Esophagus muscularis mucosa (tissue), 4 donors: ENCODE measurements around the gene PAQR4. TPM values are rescaled to one million over a fixed set of nuclear protein-coding genes. Genes with fewer than 3 reads are reported as not detected.

Experiments used
- DNase-seq: peaks from one replicate; pipeline ENCODE4 v3.0.0-alpha.2; 2017; ENCODE audit errors: extremely low spot score
- H3K27ac ChIP-seq, 4 donors: fragments of 200-600 bp; sonication (generic); replicated peaks in 1 of 4; 1 replicate in 3 of 4; 2 replicates in 1 of 4; pipeline ENCODE4 v1.5.1; 2016 to 2019; ENCODE audit warnings: mild to moderate bottlenecking in 1 of 4
- H3K27me3 ChIP-seq, 4 donors: fragments of 200-600 bp; sonication (generic); one replicate each; pipeline versions ENCODE4 v1.5.1 to v1.6.0; 2016 to 2019
- H3K36me3 ChIP-seq, 4 donors: fragments of 200-600 bp; sonication (generic); one replicate each; pipeline ENCODE4 v1.5.1; 2016 to 2019
- H3K4me1 ChIP-seq, 4 donors: fragments of 200-600 bp; sonication (generic); one replicate each; pipeline ENCODE4 v1.5.1; 2016 to 2019
- H3K4me3 ChIP-seq, 4 donors: fragments of 200-600 bp; sonication (generic); 1 replicate in 2 of 4; 2 replicates in 2 of 4; pipeline ENCODE4 v1.5.1; 2016 to 2019; ENCODE audit warnings: mild to moderate bottlenecking in 4 of 4, moderate library complexity in 1 of 4
- H3K9me3 ChIP-seq, 4 donors: fragments of 200-600 bp; sonication (generic); 1 replicate in 3 of 4; 2 replicates in 1 of 4; pipeline ENCODE4 v1.5.1; 2016 to 2019
- EP300 ChIP-seq: sonication (generic); formaldehyde crosslinking; IDR thresholded peaks from one replicate; pipeline ENCODE4 v1.6.1; 2017; ENCODE audit warnings: antibody characterized with exemption
- POLR2A ChIP-seq: fragments of 450-650 bp; IDR thresholded peaks from one replicate; pipeline ENCODE4 v1.6.1; 2017; ENCODE audit warnings: antibody characterized with exemption, moderate library complexity, mild to moderate bottlenecking, low read depth
- POLR2AphosphoS5 ChIP-seq, 2 donors: sonication (generic); formaldehyde crosslinking; IDR thresholded peaks; one replicate each; pipeline ENCODE4 v1.6.1; 2017; ENCODE audit warnings: antibody characterized with exemption in 2 of 2
- WGBS: methylation state at CpG from one replicate; pipeline ENCODE4 v1.1.5; 2018; 5-methylcytosine and 5-hydroxymethylcytosine counted together
- intact Hi-C: fragments of 100-400 bp; cut with DNase I; formaldehyde crosslinking; loops from one replicate; pipeline ENCODE4 v1.15.1; 2023
- total RNA-seq, 4 donors: library from RNA; depleted of rRNA; stranded (reverse); fragments of >200 nt; gene quantifications; one replicate each; pipeline versions ENCODE4 v1.1.0 to v1.2.1, GENCODE V29; 2016
- TF ChIP-seq, protein P1 (sequence below), 3 experiments: fragments of 200-600 bp in 2 of 3; fragments of 450-650 bp in 1 of 3; sonication (generic) in 2 of 3; IDR thresholded peaks; one replicate each; pipeline ENCODE4 v1.5.1; 2017 to 2019; ENCODE audit warnings: antibody characterized with exemption in 3 of 3, mild to moderate bottlenecking in 2 of 3, moderate library complexity in 1 of 3

The PAQR4 gene
- total RNA-seq, 4 donors from 2014 or later: 2.2 to 7.5 (median 4.7) TPM

DNA sequence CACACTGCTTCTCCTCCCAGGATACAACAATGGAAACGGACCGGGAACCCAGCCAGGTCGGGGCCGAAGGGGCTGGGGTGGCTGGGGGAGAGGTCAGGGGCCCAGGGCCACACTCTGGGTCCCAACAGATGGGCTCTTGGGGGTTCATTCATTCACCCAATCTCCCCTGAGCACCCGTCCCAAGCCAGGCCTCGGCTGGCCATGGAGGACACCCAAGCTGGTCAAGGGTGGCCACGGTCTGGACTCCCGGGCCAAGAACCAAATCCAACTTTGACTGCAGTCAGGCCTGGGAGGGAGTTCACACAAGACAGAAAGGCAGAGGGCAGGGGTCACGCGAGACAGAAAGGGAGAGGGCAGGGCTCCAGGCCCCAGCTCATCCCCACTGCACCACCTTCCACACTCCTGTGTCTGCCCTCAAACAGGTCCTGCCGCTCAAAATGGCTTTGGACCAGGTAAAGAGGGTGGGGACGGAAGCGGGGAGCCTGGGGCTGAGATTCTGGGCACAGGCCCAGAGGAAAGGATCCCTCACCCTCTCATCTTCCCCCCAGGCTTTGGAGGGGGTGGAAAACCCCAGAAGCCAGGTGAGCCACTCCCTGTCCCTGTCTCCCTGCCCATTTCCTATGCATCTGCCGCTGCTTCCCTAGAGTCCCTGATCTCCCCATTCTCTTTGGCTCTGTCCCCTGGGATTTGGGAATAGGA, 23.4 kb downstream of the PAQR4 start:
- 90% methylated on average over 12 of the region's 14 CpGs for WGBS
- H3K36me3 ChIP-seq: no peaks in the 10 kb centered on the region
- no peaks in the 10 kb centered on the region for H3K9me3 ChIP-seq
- TF ChIP-seq EP300: no peak
- TF ChIP-seq POLR2A: no peak
- TF ChIP-seq POLR2AphosphoS5 (IDR thresholded peaks at IDR 0.05): no peak
- TF ChIP-seq, protein P1, sequence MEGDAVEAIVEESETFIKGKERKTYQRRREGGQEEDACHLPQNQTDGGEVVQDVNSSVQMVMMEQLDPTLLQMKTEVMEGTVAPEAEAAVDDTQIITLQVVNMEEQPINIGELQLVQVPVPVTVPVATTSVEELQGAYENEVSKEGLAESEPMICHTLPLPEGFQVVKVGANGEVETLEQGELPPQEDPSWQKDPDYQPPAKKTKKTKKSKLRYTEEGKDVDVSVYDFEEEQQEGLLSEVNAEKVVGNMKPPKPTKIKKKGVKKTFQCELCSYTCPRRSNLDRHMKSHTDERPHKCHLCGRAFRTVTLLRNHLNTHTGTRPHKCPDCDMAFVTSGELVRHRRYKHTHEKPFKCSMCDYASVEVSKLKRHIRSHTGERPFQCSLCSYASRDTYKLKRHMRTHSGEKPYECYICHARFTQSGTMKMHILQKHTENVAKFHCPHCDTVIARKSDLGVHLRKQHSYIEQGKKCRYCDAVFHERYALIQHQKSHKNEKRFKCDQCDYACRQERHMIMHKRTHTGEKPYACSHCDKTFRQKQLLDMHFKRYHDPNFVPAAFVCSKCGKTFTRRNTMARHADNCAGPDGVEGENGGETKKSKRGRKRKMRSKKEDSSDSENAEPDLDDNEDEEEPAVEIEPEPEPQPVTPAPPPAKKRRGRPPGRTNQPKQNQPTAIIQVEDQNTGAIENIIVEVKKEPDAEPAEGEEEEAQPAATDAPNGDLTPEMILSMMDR (IDR thresholded peaks at IDR 0.05): no peak
- no peak overlapping the region for H3K4me3 ChIP-seq
- DNase-seq: no peak
- no peaks in the 10 kb centered on the region for H3K4me1 ChIP-seq
- H3K27me3 ChIP-seq: peaks cover 0 to 54% (median 0%) of the 10 kb centered on the region in 4 donors
- no peak overlapping the region for H3K27ac ChIP-seq
- intact Hi-C loops: no loop called here

DNA sequence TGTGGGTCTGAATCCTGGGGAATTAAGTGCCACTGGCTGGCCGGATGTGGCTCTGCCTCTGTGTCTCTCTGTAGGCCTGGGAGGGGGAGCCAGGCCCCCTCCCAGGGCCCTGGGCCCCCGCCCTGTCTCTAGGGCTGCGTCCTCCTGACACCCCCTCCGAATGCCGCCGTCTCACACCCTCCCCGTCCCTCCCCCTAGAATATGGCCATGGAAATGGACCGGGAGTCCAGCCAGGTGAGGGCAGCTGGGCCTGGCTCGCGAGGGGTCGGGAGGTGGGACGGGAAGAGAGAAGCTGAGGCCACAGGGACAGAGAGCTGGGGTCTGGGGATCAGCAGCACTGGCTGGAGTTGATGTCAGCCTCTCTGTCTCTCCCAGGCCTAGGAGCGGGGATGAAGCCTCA, 27.1 kb downstream of the PAQR4 start:
- H3K4me1 ChIP-seq: no peaks in the 10 kb centered on the region
- no peak overlapping the region for H3K27ac ChIP-seq
- intact Hi-C loops: no loop called here
- whole genome bisulfite sequencing: 71% methylated on average over 9 of the region's 13 CpGs
- DNase-seq: no peak
- H3K36me3 ChIP-seq: no peaks in the 10 kb centered on the region
- no peak overlapping the region for H3K4me3 ChIP-seq
- TF ChIP-seq EP300 (no peak), POLR2A (no peak)
- TF ChIP-seq, protein P1 (IDR thresholded peaks at IDR 0.05): no peak
- H3K27me3 ChIP-seq: peaks cover 0 to 51% (median 0%) of the 10 kb centered on the region in 4 donors
- no peaks in the 10 kb centered on the region for H3K9me3 ChIP-seq

DNA sequence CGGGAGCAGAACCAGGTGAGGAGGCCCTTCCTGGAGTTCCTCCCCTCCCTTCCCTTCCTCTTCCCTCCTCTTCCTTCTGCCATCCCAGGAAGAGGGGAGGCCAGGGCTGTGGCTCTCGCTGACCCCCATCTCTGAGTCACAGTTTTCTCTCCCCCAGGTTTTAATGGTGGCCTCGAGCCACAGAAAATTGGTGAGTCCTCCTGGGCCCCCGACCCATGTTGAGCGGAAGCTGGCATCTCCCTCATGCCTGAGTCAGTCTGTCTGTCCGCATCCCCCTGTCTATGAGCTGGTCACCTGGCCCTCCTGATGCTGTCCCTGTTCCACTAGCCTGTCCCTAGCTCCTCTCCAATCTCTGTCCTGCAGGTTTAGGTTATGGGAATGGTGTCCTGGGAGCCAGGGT, 30.8 kb downstream of the PAQR4 start:
- no peak for DNase-seq
- WGBS: 79% methylated on average over 6 of the region's 6 CpGs
- Histone ChIP-seq H3K27ac (no peak overlapping the region), H3K27me3 (peaks cover 0 to 65% (median 2%) of the 10 kb centered on the region in 4 donors), H3K9me3 (no peaks in the 10 kb centered on the region), H3K36me3 (no peaks in the 10 kb centered on the region), H3K4me3 (no peak overlapping the region), H3K4me1 (peaks cover 2 to 11% (median 9%) of the 10 kb centered on the region in 4 donors)
- TF ChIP-seq POLR2A (no peak), POLR2AphosphoS5 (IDR thresholded peaks at IDR 0.05) (no peak)
- intact Hi-C loops: no loop called here

DNA sequence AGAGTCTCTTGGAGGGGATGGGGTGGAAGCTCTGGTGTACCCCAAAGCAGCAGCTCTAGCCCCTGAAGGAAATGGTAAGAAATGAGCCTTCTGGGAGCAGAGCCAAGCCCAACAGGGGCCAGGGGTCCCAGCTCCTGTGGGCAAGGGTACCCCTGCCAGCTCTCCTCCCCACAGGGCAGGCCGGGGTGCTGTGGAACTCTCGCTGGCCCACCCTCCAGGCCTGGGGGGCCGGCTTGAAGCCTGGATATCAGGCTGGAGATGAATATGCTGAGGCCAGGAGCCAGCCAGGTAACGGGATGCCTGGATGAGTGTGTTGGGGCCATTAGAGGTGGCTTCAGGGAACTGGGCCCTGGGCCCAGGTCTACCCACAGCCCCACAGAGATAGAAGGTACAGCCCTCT, 31.4 kb downstream of the PAQR4 start:
- Histone ChIP-seq H3K36me3 (no peaks in the 10 kb centered on the region), H3K27me3 (peaks cover 0 to 68% (median 3%) of the 10 kb centered on the region in 4 donors), H3K4me1 (peaks cover 3 to 15% (median 12%) of the 10 kb centered on the region in 4 donors), H3K27ac (no peak overlapping the region), H3K4me3 (no peak overlapping the region), H3K9me3 (no peaks in the 10 kb centered on the region)
- intact Hi-C loops: no loop called here
- WGBS: no CpG with 5 or more reads among the region's 4 CpGs
- DNase-seq: no peak
- no peak for TF ChIP-seq EP300
- TF ChIP-seq, protein P1 (IDR thresholded peaks at IDR 0.05): no peak
- TF ChIP-seq POLR2AphosphoS5 (IDR thresholded peaks at IDR 0.05): no peak
- no peak for TF ChIP-seq POLR2A

DNA sequence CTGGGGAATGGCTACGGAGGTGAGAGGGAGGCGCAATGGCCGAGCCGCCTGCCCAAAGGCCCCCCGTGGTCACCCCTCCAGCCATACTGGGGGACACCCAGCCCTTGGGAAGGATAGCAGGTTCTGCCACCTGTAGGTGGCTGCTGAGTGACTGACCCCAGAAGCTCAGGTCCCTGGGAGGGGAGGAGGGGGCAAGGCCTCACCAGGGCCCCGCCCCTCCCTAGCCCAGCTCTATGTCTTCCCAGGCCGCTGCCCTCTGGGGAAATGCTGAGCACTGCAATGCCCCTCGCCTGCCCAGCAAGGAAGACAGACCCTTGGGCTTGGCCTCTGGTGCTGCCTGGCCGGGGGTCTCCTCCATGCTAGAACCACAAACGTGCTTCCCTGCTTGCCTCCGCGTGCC, 32.2 kb downstream of the PAQR4 start:
- H3K4me3 ChIP-seq: no peak overlapping the region
- WGBS: 73% methylated on average over 10 of the region's 12 CpGs
- peaks cover 0 to 68% (median 3%) of the 10 kb centered on the region in 4 donors for H3K27me3 ChIP-seq
- no peaks in the 10 kb centered on the region for H3K9me3 ChIP-seq
- no peak overlapping the region for H3K27ac ChIP-seq
- peaks cover 3 to 15% (median 12%) of the 10 kb centered on the region in 4 donors for H3K4me1 ChIP-seq
- intact Hi-C loops: no loop called here
- no peak for DNase-seq
- no peaks in the 10 kb centered on the region for H3K36me3 ChIP-seq
- TF ChIP-seq POLR2A (no peak), POLR2AphosphoS5 (IDR thresholded peaks at IDR 0.05) (no peak), EP300 (no peak)
- TF ChIP-seq, protein P1 (IDR thresholded peaks at IDR 0.05): no peak
